Fibroblast of lung (primary cell): ENCODE results near the gene UBXN11. TPM values are rescaled to one million over a fixed set of nuclear protein-coding genes. Genes with fewer than 3 reads are reported as not detected.

Experiments
- DNase-seq, 2 donors: peaks; one replicate each; pipeline versions ENCODE4 v3.0.0 to v3.0.0-alpha.2; 2010; ENCODE audit warnings: low read depth in 2 of 2
- H2AFZ ChIP-seq: 2 replicates; pipeline ENCODE4 v1.5.1; 2012; ENCODE audit warnings: low read length, control low read depth, inconsistent platforms
- H3K27ac ChIP-seq: 2 replicates; pipeline ENCODE4 v1.5.1; 2011; ENCODE audit warnings: low read length, control low read depth; ENCODE audit not compliant: insufficient read depth
- H3K27me3 ChIP-seq: 2 replicates; pipeline ENCODE4 v1.5.1; 2011; ENCODE audit warnings: mild to moderate bottlenecking, low read length; ENCODE audit not compliant: control insufficient read depth, insufficient read depth
- H3K36me3 ChIP-seq: 2 replicates; pipeline ENCODE4 v1.5.1; 2011; ENCODE audit warnings: low read length; ENCODE audit not compliant: control insufficient read depth, insufficient read depth
- H3K4me1 ChIP-seq: 2 replicates; pipeline ENCODE4 v1.5.1; 2011; ENCODE audit warnings: low read length; ENCODE audit not compliant: control insufficient read depth, insufficient read depth; ENCODE audit errors: extremely low read depth
- H3K4me2 ChIP-seq: 2 replicates; pipeline ENCODE4 v1.5.1; 2011; ENCODE audit warnings: low read length, control low read depth; ENCODE audit not compliant: insufficient read depth; ENCODE audit errors: extremely low read depth
- H3K4me3 ChIP-seq, 4 experiments: fragments of 200-600 bp in 1 of 4; sonication (generic) in 1 of 4; replicated peaks in 1 of 4; 2 replicates each; pipeline ENCODE4 v1.5.1; 2011 to 2016; ENCODE audit warnings: low read length in 4 of 4, low read depth in 3 of 4, mild to moderate bottlenecking in 3 of 4, control low read depth in 2 of 4, inconsistent platforms in 1 of 4, mixed read lengths in 1 of 4; ENCODE audit not compliant: insufficient read depth in 1 of 4; ENCODE audit errors: control extremely low read depth in 1 of 4
- H3K79me2 ChIP-seq: 2 replicates; pipeline ENCODE4 v1.5.1; 2012; ENCODE audit warnings: mild to moderate bottlenecking, low read length, inconsistent platforms; ENCODE audit not compliant: control insufficient read depth, insufficient read depth
- H3K9ac ChIP-seq: 2 replicates; pipeline ENCODE4 v1.5.1; 2011; ENCODE audit warnings: mild to moderate bottlenecking, low read length, control low read depth; ENCODE audit not compliant: insufficient read depth
- H3K9me3 ChIP-seq: 2 replicates; pipeline ENCODE4 v1.5.1; 2012; ENCODE audit warnings: low read depth, low read length; ENCODE audit not compliant: control insufficient read depth, insufficient read depth
- H4K20me1 ChIP-seq: 2 replicates; pipeline ENCODE4 v1.5.1; 2011; ENCODE audit warnings: low read length; ENCODE audit not compliant: control insufficient read depth, insufficient read depth; ENCODE audit errors: extremely low read depth
- EZH2 ChIP-seq: IDR thresholded peaks from 2 replicates; pipeline ENCODE4 v1.5.1; 2012; ENCODE audit warnings: low read length, control low read depth, mild to moderate bottlenecking; ENCODE audit errors: missing control alignments
- polyA plus RNA-seq, 2 donors: library from polyadenylated mRNA; depleted of rRNA in 1 of 2; stranded (reverse) in 1 of 2; unstranded in 1 of 2; fragments of >200 nt; gene quantifications; 2 replicates each; pipeline ENCODE4 v1.2.1, GENCODE V29; 2011 to 2012; ENCODE audit warnings: missing spikeins in 1 of 2
- total RNA-seq: library from RNA; depleted of rRNA; stranded (reverse); fragments of >200 nt; gene quantifications from 2 replicates; pipeline ENCODE4 v1.2.1, GENCODE V29; 2014
- TF ChIP-seq, protein P1 (sequence below), 2 donors: IDR thresholded peaks in 1 of 2; conservative IDR thresholded peaks in 1 of 2; 1 replicate in 1 of 2; 2 replicates in 1 of 2; pipeline ENCODE4 v1.5.1; 2011 to 2012; ENCODE audit warnings: low read length in 2 of 2, control low read depth in 1 of 2, inconsistent platforms in 1 of 2, low read depth in 1 of 2, mild to moderate bottlenecking in 1 of 2

Gene UBXN11
- total and polyA plus RNA-seq, 2 donors (not counting 1 experiment from before 2014, with no cell fraction given), result 3.5 to 7.1 TPM

- peak overlapping the region; percentile 31 for H2AFZ ChIP-seq
- TF ChIP-seq EZH2, result no peak
- TF ChIP-seq, protein P1, sequence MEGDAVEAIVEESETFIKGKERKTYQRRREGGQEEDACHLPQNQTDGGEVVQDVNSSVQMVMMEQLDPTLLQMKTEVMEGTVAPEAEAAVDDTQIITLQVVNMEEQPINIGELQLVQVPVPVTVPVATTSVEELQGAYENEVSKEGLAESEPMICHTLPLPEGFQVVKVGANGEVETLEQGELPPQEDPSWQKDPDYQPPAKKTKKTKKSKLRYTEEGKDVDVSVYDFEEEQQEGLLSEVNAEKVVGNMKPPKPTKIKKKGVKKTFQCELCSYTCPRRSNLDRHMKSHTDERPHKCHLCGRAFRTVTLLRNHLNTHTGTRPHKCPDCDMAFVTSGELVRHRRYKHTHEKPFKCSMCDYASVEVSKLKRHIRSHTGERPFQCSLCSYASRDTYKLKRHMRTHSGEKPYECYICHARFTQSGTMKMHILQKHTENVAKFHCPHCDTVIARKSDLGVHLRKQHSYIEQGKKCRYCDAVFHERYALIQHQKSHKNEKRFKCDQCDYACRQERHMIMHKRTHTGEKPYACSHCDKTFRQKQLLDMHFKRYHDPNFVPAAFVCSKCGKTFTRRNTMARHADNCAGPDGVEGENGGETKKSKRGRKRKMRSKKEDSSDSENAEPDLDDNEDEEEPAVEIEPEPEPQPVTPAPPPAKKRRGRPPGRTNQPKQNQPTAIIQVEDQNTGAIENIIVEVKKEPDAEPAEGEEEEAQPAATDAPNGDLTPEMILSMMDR (conservative IDR thresholded peaks at IDR 0.05 in 1 of 2, IDR thresholded peaks at IDR 0.05 in 1 of 2; ENCODE audit: low read depth in 1 of 2, low read length in 2 of 2), result peak; percentile 79 to 81
- H3K36me3 ChIP-seq, result peaks cover 2% of the 10 kb centered on the region
- no peaks in the 10 kb centered on the region for H4K20me1 ChIP-seq
- peak overlapping the region; percentile 25 for H3K4me2 ChIP-seq
- peak; percentile 92 to 97 for DNase-seq
- H3K9me3 ChIP-seq, result no peaks in the 10 kb centered on the region
- H3K27ac ChIP-seq, result peak overlapping the region; percentile 62
- no peak overlapping the region for H3K9ac ChIP-seq
- no peaks in the 10 kb centered on the region for H3K27me3 ChIP-seq
- H3K4me1 ChIP-seq, result peaks cover 44% of the 10 kb centered on the region
- peaks cover 16% of the 10 kb centered on the region for H3K79me2 ChIP-seq
- no peak overlapping the region for H3K4me3 ChIP-seq
Observed at GRCh38 chr1:26275580-26276431, 30.6 kb downstream of the UBXN11 start.

GRCh38 chr1:26274801-26275425 lies 31.5 kb downstream of the UBXN11 start:
- H3K4me3 ChIP-seq, result no peak overlapping the region
- no peak overlapping the region for H3K27ac ChIP-seq
- H3K4me1 ChIP-seq, result peaks cover 44% of the 10 kb centered on the region
- H3K36me3 ChIP-seq, result peaks cover 2% of the 10 kb centered on the region
- H4K20me1 ChIP-seq, result no peaks in the 10 kb centered on the region
- TF ChIP-seq, protein P1 (conservative IDR thresholded peaks at IDR 0.05 in 1 of 2, IDR thresholded peaks at IDR 0.05 in 1 of 2; ENCODE audit: low read depth in 1 of 2, low read length in 2 of 2), result no peak
- no peak for TF ChIP-seq EZH2
- H3K27me3 ChIP-seq, result no peaks in the 10 kb centered on the region
- DNase-seq, result peak; percentile 51 to 67
- H3K9ac ChIP-seq, result no peak overlapping the region
- H3K9me3 ChIP-seq, result no peaks in the 10 kb centered on the region
- no peak overlapping the region for H3K4me2 ChIP-seq
- no peak overlapping the region for H2AFZ ChIP-seq
- peaks cover 7% of the 10 kb centered on the region for H3K79me2 ChIP-seq

DNA sequence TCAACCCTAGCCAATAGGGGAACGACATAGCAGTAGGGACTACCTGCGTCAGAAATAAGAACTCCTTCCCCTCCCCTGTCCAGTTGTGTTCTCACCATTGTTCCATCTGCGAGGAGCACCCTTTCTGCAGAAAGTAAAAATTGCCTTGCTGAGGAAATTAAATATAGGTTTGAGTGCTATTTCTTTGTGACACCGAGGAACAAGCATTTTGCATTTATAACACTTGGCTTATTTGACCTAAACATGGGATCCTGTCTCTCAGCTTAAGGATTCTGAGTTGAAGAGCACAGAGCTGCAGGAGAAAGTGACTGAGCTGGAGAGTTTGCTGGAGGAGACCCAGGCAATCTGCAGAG lies 37.3 kb downstream of the UBXN11 start:
- H3K9me3 ChIP-seq, result no peaks in the 10 kb centered on the region
- TF ChIP-seq, protein P1 (conservative IDR thresholded peaks at IDR 0.05 in 1 of 2, IDR thresholded peaks at IDR 0.05 in 1 of 2; ENCODE audit: low read depth in 1 of 2, low read length in 2 of 2), result no peak
- TF ChIP-seq EZH2, result no peak
- DNase-seq, result no peak
- H3K27ac ChIP-seq, result no peak overlapping the region
- H3K79me2 ChIP-seq, result no peaks in the 10 kb centered on the region
- H3K4me3 ChIP-seq, result no peak overlapping the region
- no peaks in the 10 kb centered on the region for H3K4me1 ChIP-seq
- no peaks in the 10 kb centered on the region for H4K20me1 ChIP-seq
- H3K27me3 ChIP-seq, result no peaks in the 10 kb centered on the region
- H3K36me3 ChIP-seq, result peaks cover 6% of the 10 kb centered on the region
- no peak overlapping the region for H3K4me2 ChIP-seq
- H3K9ac ChIP-seq, result no peak overlapping the region
- H2AFZ ChIP-seq, result no peak overlapping the region
